Forelimb muscle (tissue), 1 donor: ENCODE data around the gene CCDC167. TPM values are rescaled to one million over a fixed set of nuclear protein-coding genes. Genes with fewer than 3 reads are reported as not detected.
A peak's percentile ranks its signal among the peaks of the same experiment; 100 is the strongest.

ENCODE experiments used
- DNase-seq: peaks from one replicate; pipeline ENCODE4 v3.0.0-alpha.2; 2013; ENCODE audit warnings: low read depth
- polyA plus RNA-seq: library from polyadenylated mRNA; unstranded; fragments of 120-200 nt; gene quantifications from one replicate; pipeline ENCODE4 v1.2.1, GENCODE V29; 2013; ENCODE audit not compliant: insufficient read length

Gene CCDC167
- 19.0 TPM for polyA plus RNA-seq

GRCh38 chr6:37499433-37500293, at the start of gene CCDC167:
CCDC167 (minus strand) TSS chr6:37499893; CDS start chr6:37499863, 30 bp downstream.
- peak; percentile 91 for DNase-seq

- DNase-seq, result no peak
These were observed 49.5 kb upstream of the CCDC167 start for GRCh38 chr6:37549154-37549553.

- DNase-seq, result no peak
These were observed 48.5 kb upstream of the CCDC167 start for GRCh38 chr6:37548067-37548674.

GRCh38 chr6:37547564-37548061, 47.9 kb upstream of the CCDC167 start:
- no peak for DNase-seq

- no peak for DNase-seq
These were observed 46.6 kb upstream of the CCDC167 start for GRCh38 chr6:37546141-37546871.

- no peak for DNase-seq
These were observed 44.8 kb upstream of the CCDC167 start for GRCh38 chr6:37544530-37544929.

GRCh38 chr6:37543361-37543760, 43.7 kb upstream of the CCDC167 start:
- no peak for DNase-seq

- no peak for DNase-seq
These were observed 41.7 kb upstream of the CCDC167 start for GRCh38 chr6:37541346-37541745.

GRCh38 chr6:37540390-37540789, 40.7 kb upstream of the CCDC167 start:
- no peak for DNase-seq

- DNase-seq, result no peak
These were observed 40.3 kb upstream of the CCDC167 start for GRCh38 chr6:37540029-37540352.

- DNase-seq, result no peak
These were observed 39.7 kb upstream of the CCDC167 start for GRCh38 chr6:37539171-37540028.

- DNase-seq, result no peak
These were observed 38.4 kb upstream of the CCDC167 start for GRCh38 chr6:37538107-37538506.

GRCh38 chr6:37537548-37537947, 37.9 kb upstream of the CCDC167 start:
- DNase-seq, result no peak

GRCh38 chr6:37536491-37537190, 36.9 kb upstream of the CCDC167 start:
- DNase-seq, result no peak

- no peak for DNase-seq
These were observed 36.2 kb upstream of the CCDC167 start for GRCh38 chr6:37535759-37536490.

- no peak for DNase-seq
These were observed 35.7 kb upstream of the CCDC167 start for GRCh38 chr6:37535428-37535758.

GRCh38 chr6:37534893-37535292, 35.2 kb upstream of the CCDC167 start:
- DNase-seq, result no peak

- no peak for DNase-seq
These were observed 32.4 kb upstream of the CCDC167 start for GRCh38 chr6:37532122-37532521.

GRCh38 chr6:37531437-37532036, 31.8 kb upstream of the CCDC167 start:
- DNase-seq, result no peak

- DNase-seq, result no peak
These were observed 31.3 kb upstream of the CCDC167 start for GRCh38 chr6:37531026-37531425.
